Hepatocyte (in vitro differentiated cells): ENCODE data around the gene ITGB1BP1.

Experiments used
- CTCF ChIP-seq: fragments of 200-600 bp; sonication (generic); IDR thresholded peaks from 2 replicates; pipeline ENCODE4 v1.5.1; 2016; ENCODE audit warnings: antibody characterized with exemption, mild to moderate bottlenecking; ENCODE audit not compliant: poor library complexity
- EZH2 ChIP-seq: fragments of 200-600 bp; sonication (generic); IDR thresholded peaks from 2 replicates; pipeline ENCODE4 v1.6.1; 2016; ENCODE audit warnings: antibody characterized with exemption, mild to moderate bottlenecking, borderline replicate concordance
- EZH2phosphoT487 ChIP-seq: fragments of 200-600 bp; sonication (generic); IDR thresholded peaks from one replicate; pipeline ENCODE4 v1.6.1; 2018; ENCODE audit warnings: antibody characterized with exemption, mild to moderate bottlenecking, low read depth, moderate library complexity; ENCODE audit not compliant: unreplicated experiment, severe bottlenecking

- TF ChIP-seq EZH2phosphoT487, result no peak
- no peak for TF ChIP-seq CTCF
- TF ChIP-seq EZH2, result no peak
Observed at GRCh38 chr2:9373047-9373446, 50.3 kb downstream of the ITGB1BP1 start.
